K562 (cell line): ENCODE measurements around the gene SAE1. TPM values are rescaled to one million over a fixed set of nuclear protein-coding genes. Genes with fewer than 3 reads are reported as not detected.

ENCODE experiments used
- E2F6 ChIP-seq, 2 experiments: IDR thresholded peaks; 2 replicates each; pipeline ENCODE4 v1.6.1; 2011; ENCODE audit warnings: borderline replicate concordance in 1 of 2, control low read depth in 1 of 2, low read depth in 1 of 2, low read length in 1 of 2, mild to moderate bottlenecking in 1 of 2, mixed read lengths in 1 of 2, moderate library complexity in 1 of 2; ENCODE audit not compliant: insufficient read depth in 1 of 2, insufficient read length in 1 of 2, poor library complexity in 1 of 2, severe bottlenecking in 1 of 2; ENCODE audit errors: extremely low read depth in 1 of 2
- ELF1 ChIP-seq: fragments of 200-800 bp; sonication (Bioruptor generic); IDR thresholded peaks from 2 replicates; pipeline ENCODE4 v1.6.1; 2016; ENCODE audit warnings: missing genetic modification characterization, missing compliant biosample characterization
- HDAC2 ChIP-seq: fragments of 450-650 bp; IDR thresholded peaks from 2 replicates; pipeline ENCODE4 v1.6.1; 2016; ENCODE audit warnings: mild to moderate bottlenecking
- HMBOX1 ChIP-seq: sonication (generic); IDR thresholded peaks from 2 replicates; pipeline ENCODE4 v1.6.1; 2016
- HMGXB4 ChIP-seq: sonication (generic); formaldehyde crosslinking; IDR thresholded peaks from 2 replicates; pipeline ENCODE4 v1.8.1; 2023; ENCODE audit warnings: mild to moderate bottlenecking, missing genetic modification reagents
- ILK ChIP-seq: fragments of 450-650 bp; IDR thresholded peaks from 2 replicates; pipeline ENCODE4 v1.6.1; 2016; ENCODE audit warnings: missing genetic modification characterization, low read depth, mild to moderate bottlenecking, missing compliant biosample characterization, moderate library complexity, borderline replicate concordance
- KAT7 ChIP-seq: sonication (generic); formaldehyde crosslinking; IDR thresholded peaks from 2 replicates; pipeline ENCODE4 v1.8.0; 2022; ENCODE audit warnings: missing genetic modification reagents, mild to moderate bottlenecking, borderline replicate concordance
- NBN ChIP-seq: fragments of 450-650 bp; IDR thresholded peaks from 2 replicates; pipeline ENCODE4 v1.6.1; 2016; ENCODE audit warnings: low read depth, mild to moderate bottlenecking
- NR2C2 ChIP-seq, 2 experiments: fragments of 200-800 bp in 1 of 2; sonication (Bioruptor generic) in 1 of 2; sonication (generic) in 1 of 2; formaldehyde crosslinking in 1 of 2; IDR thresholded peaks; 2 replicates each; pipeline versions ENCODE4 v1.6.1 to v1.8.0; 2016 to 2022; ENCODE audit warnings: mild to moderate bottlenecking in 1 of 2, missing compliant biosample characterization in 1 of 2, missing genetic modification characterization in 1 of 2, missing genetic modification reagents in 1 of 2
- POLR2AphosphoS5 ChIP-seq: IDR thresholded peaks from 2 replicates; pipeline ENCODE4 v1.6.1; 2011; ENCODE audit warnings: mild to moderate bottlenecking, low read depth, low read length, moderate library complexity; ENCODE audit not compliant: control insufficient read depth, insufficient read depth
- PYGO2 ChIP-seq: fragments of 450-650 bp; IDR thresholded peaks from 2 replicates; pipeline ENCODE4 v1.6.1; 2016; ENCODE audit warnings: mild to moderate bottlenecking, missing genetic modification characterization, moderate library complexity, missing compliant biosample characterization
- RB1 ChIP-seq: fragments of 450-650 bp; IDR thresholded peaks from 2 replicates; pipeline ENCODE4 v1.6.1; 2017; ENCODE audit warnings: low read depth, mild to moderate bottlenecking
- RBBP5 ChIP-seq: fragments of 200-600 bp; sonication (generic); IDR thresholded peaks from 2 replicates; pipeline ENCODE4 v1.6.1; 2012; ENCODE audit warnings: borderline replicate concordance, mild to moderate bottlenecking, low read length, control low read depth, inconsistent platforms; ENCODE audit not compliant: insufficient read depth, poor library complexity, severe bottlenecking
- SMARCB1 ChIP-seq: IDR thresholded peaks from 2 replicates; pipeline ENCODE4 v1.6.1; 2011; ENCODE audit warnings: improper control_type of control experiment, low read depth; ENCODE audit not compliant: insufficient read length
- TAF1 ChIP-seq: IDR thresholded peaks from 2 replicates; pipeline ENCODE4 v1.6.1; 2011; ENCODE audit warnings: mild to moderate bottlenecking, low read length, moderate library complexity; ENCODE audit not compliant: insufficient read depth, control insufficient read depth, severe bottlenecking; ENCODE audit errors: extremely low read depth
- TFAP4 ChIP-seq: sonication (generic); formaldehyde crosslinking; IDR thresholded peaks from 2 replicates; pipeline ENCODE4 v1.8.0; 2022; ENCODE audit warnings: missing genetic modification reagents, mild to moderate bottlenecking, moderate library complexity, borderline replicate concordance
- ZKSCAN1 ChIP-seq: fragments of 150-350 bp; IDR thresholded peaks from 2 replicates; pipeline ENCODE4 v1.6.1; 2016; ENCODE audit warnings: low read depth, low read length
- ZNF41 ChIP-seq: fragments of 250-450 bp; sonication (Bioruptor Pico); conservative IDR thresholded peaks from 2 replicates; pipeline ENCODE4 v1.4.0; 2020; ENCODE audit warnings: mild to moderate bottlenecking
- polyA plus RNA-seq, 8 experiments: library from polyadenylated mRNA; depleted of rRNA in 4 of 8; stranded (reverse) in 5 of 8; unstranded in 3 of 8; fragments of >200 nt; fragmentation: Nextera tagmentation in 2 of 8; fragmentation: Illumina TruSeq in 1 of 8; extraction: Ambion mirVana in 2 of 8; extraction: Trizol in 1 of 8; gene quantifications; 2 replicates each; pipeline versions ENCODE4 v1.2.1 to v1.2.3, GENCODE V29; 2011 to 2014; ENCODE audit warnings: inconsistent platforms in 1 of 8, missing spikeins in 1 of 8
- total RNA-seq, 7 experiments: library from RNA; depleted of rRNA in 6 of 7; stranded (reverse); fragments of >200 nt in 6 of 7; fragmentation: Illumina TruSeq in 2 of 7; extraction: Trizol in 2 of 7; gene quantifications; 2 replicates each; pipeline versions ENCODE4 v1.2.1 to v1.2.3, GENCODE V29; 2011 to 2021; ENCODE audit warnings: low replicate concordance in 1 of 7

SAE1 gene
- total and polyA plus RNA-seq, 9 of the 15 experiments (the other 6 are each of a cell fraction or from before 2014, with no cell fraction given), result 82.8 to 299 (median 217) TPM

GRCh38 chr19:47230921-47231214, 100.2 kb downstream of the SAE1 start, which contains the start of gene BBC3 (continued):
- TF ChIP-seq TAF1 (peak; percentile 56), HDAC2 (0 out of 2 replicates have a peak, but pooled peaks have one; percentile 13), SMARCB1 (no peak), RB1 (peak; percentile 16; the same call in 1 of the 2 replicates), ZKSCAN1 (no peak), ILK (tag) (no peak), TFAP4 (CRISPR knock-in tag) (no peak), E2F6 (IDR thresholded peaks at IDR 0.05; ENCODE audit: borderline replicate concordance in 1 of 2, extremely low read depth in 1 of 2, insufficient read depth in 1 of 2, insufficient read length in 1 of 2, low read depth in 1 of 2, low read length in 1 of 2, poor library complexity in 1 of 2, severe bottlenecking in 1 of 2) (peak in 1 of 2 experiments; percentile 81), ZNF41 (CRISPR knock-in tag) (no peak), HMBOX1 (no peak), RBBP5 (peak; percentile 33), NR2C2 (CRISPR knock-in tag; IDR thresholded peaks at IDR 0.05) (no peak), NR2C2 (tag; IDR thresholded peaks at IDR 0.05) (0 out of 2 replicates have a peak, but pooled peaks have one; percentile 22), HMGXB4 (CRISPR knock-in tag) (0 out of 2 replicates have a peak, but pooled peaks have one; percentile 56), ELF1 (tag) (no peak), POLR2AphosphoS5 (0 out of 2 replicates have a peak, but pooled peaks have one; percentile 32), PYGO2 (tag) (no peak), NBN (no peak), KAT7 (CRISPR knock-in tag) (no peak)
